Right atrium auricular region (tissue), 2 donors: Measurements from ENCODE around the gene R3HDM2. TPM values are rescaled to one million over a fixed set of nuclear protein-coding genes. Genes with fewer than 3 reads are reported as not detected.
A peak's percentile ranks its signal among the peaks of the same experiment; 100 is the strongest.

ENCODE experiments used
- DNase-seq: peaks from one replicate; pipeline ENCODE4 v3.0.0-alpha.2; 2019; ENCODE audit warnings: low spot score
- H3K27ac ChIP-seq, 2 donors: fragments of 200-600 bp; sonication (generic); 1 replicate in 1 of 2; 2 replicates in 1 of 2; pipeline ENCODE4 v1.5.1; 2016 to 2019
- H3K27me3 ChIP-seq, 2 donors: fragments of 200-600 bp; sonication (generic); one replicate each; pipeline versions ENCODE4 v1.5.1 to v1.6.0; 2017 to 2019
- H3K36me3 ChIP-seq: fragments of 200-600 bp; sonication (generic); one replicate; pipeline ENCODE4 v1.5.1; 2016
- H3K4me1 ChIP-seq, 2 donors: fragments of 200-600 bp; sonication (generic); one replicate each; pipeline versions ENCODE4 v1.5.1 to v1.6.0; 2017 to 2019
- H3K4me3 ChIP-seq, 2 donors: fragments of 200-600 bp; sonication (generic); 1 replicate in 1 of 2; 2 replicates in 1 of 2; pipeline ENCODE4 v1.5.1; 2017 to 2019; ENCODE audit warnings: mild to moderate bottlenecking in 1 of 2, moderate library complexity in 1 of 2
- H3K9me3 ChIP-seq, 2 donors: fragments of 200-600 bp; sonication (generic); one replicate each; pipeline ENCODE4 v1.5.1; 2019
- total RNA-seq, 2 donors: library from RNA; depleted of rRNA; stranded (reverse); fragments of >200 nt; gene quantifications; one replicate each; pipeline ENCODE4 v1.1.0, GENCODE V29; 2016
- TF ChIP-seq, protein P1 (sequence below), 2 donors: fragments of 200-600 bp; sonication (generic); IDR thresholded peaks; one replicate each; pipeline ENCODE4 v1.5.1; 2019; ENCODE audit warnings: antibody characterized with exemption in 2 of 2

Gene R3HDM2
- total RNA-seq, 2 donors from 2014 or later = 31.7 to 47.8 TPM

- TF ChIP-seq, protein P1, sequence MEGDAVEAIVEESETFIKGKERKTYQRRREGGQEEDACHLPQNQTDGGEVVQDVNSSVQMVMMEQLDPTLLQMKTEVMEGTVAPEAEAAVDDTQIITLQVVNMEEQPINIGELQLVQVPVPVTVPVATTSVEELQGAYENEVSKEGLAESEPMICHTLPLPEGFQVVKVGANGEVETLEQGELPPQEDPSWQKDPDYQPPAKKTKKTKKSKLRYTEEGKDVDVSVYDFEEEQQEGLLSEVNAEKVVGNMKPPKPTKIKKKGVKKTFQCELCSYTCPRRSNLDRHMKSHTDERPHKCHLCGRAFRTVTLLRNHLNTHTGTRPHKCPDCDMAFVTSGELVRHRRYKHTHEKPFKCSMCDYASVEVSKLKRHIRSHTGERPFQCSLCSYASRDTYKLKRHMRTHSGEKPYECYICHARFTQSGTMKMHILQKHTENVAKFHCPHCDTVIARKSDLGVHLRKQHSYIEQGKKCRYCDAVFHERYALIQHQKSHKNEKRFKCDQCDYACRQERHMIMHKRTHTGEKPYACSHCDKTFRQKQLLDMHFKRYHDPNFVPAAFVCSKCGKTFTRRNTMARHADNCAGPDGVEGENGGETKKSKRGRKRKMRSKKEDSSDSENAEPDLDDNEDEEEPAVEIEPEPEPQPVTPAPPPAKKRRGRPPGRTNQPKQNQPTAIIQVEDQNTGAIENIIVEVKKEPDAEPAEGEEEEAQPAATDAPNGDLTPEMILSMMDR (IDR thresholded peaks at IDR 0.05) = no peak
- H3K27ac ChIP-seq = peak overlapping the region in 1 of 2 donors; percentile 71
- H3K27me3 ChIP-seq = peaks cover 9 to 25% of the 10 kb centered on the region in 2 donors
- no peak for DNase-seq
- peaks cover 0 to 60% of the 10 kb centered on the region in 2 donors for H3K4me1 ChIP-seq
- H3K36me3 ChIP-seq = peaks cover 20% of the 10 kb centered on the region
- H3K4me3 ChIP-seq = peak overlapping the region; percentile 32 to 42
- no peaks in the 10 kb centered on the region for H3K9me3 ChIP-seq
Measured at GRCh38 chr12:57236925-57237595, 193.8 kb downstream of the R3HDM2 start.

- peaks cover 8 to 18% of the 10 kb centered on the region in 2 donors for H3K27me3 ChIP-seq
- DNase-seq = no peak
- H3K27ac ChIP-seq = peak overlapping the region; percentile 41 to 71
- H3K4me1 ChIP-seq = peaks cover 0 to 56% of the 10 kb centered on the region in 2 donors
- peaks cover 27% of the 10 kb centered on the region for H3K36me3 ChIP-seq
- peak overlapping the region; percentile 32 to 42 for H3K4me3 ChIP-seq
- H3K9me3 ChIP-seq = no peaks in the 10 kb centered on the region
- TF ChIP-seq, protein P1 (IDR thresholded peaks at IDR 0.05) = no peak
Measured at GRCh38 chr12:57236201-57236924, 194.5 kb downstream of the R3HDM2 start.

GRCh38 chr12:57235728-57236131, 195.1 kb downstream of the R3HDM2 start:
- Histone ChIP-seq H3K36me3 (peaks cover 29% of the 10 kb centered on the region), H3K27ac (peak overlapping the region; percentile 41 to 71), H3K4me3 (peak overlapping the region; percentile 32 to 42), H3K4me1 (peaks cover 0 to 55% of the 10 kb centered on the region in 2 donors), H3K9me3 (no peaks in the 10 kb centered on the region), H3K27me3 (peaks cover 2 to 12% of the 10 kb centered on the region in 2 donors)
- TF ChIP-seq, protein P1 (IDR thresholded peaks at IDR 0.05) = no peak
- no peak for DNase-seq

DNA sequence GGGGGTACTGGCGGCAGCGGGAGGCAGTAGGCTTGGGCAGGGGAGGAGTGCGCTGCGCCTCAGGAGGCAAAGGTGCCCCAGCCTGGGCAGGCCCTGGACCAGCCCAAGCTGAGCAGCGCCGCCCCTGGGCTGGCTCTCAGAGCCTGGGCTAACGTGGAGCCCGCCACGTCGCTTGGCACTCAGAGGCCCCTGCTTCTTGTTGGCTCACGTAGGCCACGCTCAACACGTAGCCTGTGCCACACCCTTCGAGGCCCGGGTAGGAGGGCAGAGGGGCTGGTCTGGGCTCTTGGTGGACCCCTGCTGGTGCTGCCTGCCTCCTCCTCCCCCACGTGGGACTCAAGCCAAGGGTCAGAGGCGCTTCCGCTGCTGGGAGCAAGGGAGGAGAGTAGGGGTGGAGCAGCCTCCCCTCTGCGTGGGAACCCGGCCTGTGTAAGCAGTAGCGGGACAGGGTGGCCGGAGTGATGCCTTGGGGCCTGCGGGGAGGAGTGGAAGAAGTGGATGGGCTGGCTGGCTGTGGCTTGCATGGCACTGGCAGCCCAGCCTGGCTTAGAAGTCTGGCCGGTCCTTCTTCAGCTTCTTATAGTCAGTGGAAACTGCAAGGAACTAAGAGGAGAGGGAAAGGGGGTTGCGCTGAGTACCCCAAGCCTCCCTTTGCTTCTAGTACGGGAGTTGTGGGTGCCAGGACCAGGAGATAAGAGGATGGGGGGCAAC, 195.7 kb downstream of the R3HDM2 start:
- Histone ChIP-seq H3K27me3 (peaks cover 0 to 12% of the 10 kb centered on the region in 2 donors), H3K36me3 (peaks cover 29% of the 10 kb centered on the region), H3K4me1 (peaks cover 0 to 55% of the 10 kb centered on the region in 2 donors), H3K9me3 (no peaks in the 10 kb centered on the region), H3K27ac (peak overlapping the region; percentile 41 to 71), H3K4me3 (peak overlapping the region; percentile 32 to 42)
- DNase-seq = no peak
- TF ChIP-seq, protein P1 (IDR thresholded peaks at IDR 0.05) = no peak

GRCh38 chr12:57234571-57235016, 196.2 kb downstream of the R3HDM2 start:
- Histone ChIP-seq H3K27me3 (peaks cover 0 to 12% of the 10 kb centered on the region in 2 donors), H3K27ac (peak overlapping the region; percentile 41 to 71), H3K4me3 (no peak overlapping the region), H3K4me1 (peaks cover 0 to 55% of the 10 kb centered on the region in 2 donors), H3K9me3 (no peaks in the 10 kb centered on the region), H3K36me3 (peaks cover 29% of the 10 kb centered on the region)
- TF ChIP-seq, protein P1 (IDR thresholded peaks at IDR 0.05) = no peak
- no peak for DNase-seq
